NCI-H510A treated with DMSO at 0.1 percent for 48 hours (cell line): ENCODE measurements around the gene OGA.

Source experiments
- DNase-seq: peaks from one replicate; lab custom pipeline; 2025; lab: John Stamatoyannopoulos, UW

Gene OGA

DNA sequence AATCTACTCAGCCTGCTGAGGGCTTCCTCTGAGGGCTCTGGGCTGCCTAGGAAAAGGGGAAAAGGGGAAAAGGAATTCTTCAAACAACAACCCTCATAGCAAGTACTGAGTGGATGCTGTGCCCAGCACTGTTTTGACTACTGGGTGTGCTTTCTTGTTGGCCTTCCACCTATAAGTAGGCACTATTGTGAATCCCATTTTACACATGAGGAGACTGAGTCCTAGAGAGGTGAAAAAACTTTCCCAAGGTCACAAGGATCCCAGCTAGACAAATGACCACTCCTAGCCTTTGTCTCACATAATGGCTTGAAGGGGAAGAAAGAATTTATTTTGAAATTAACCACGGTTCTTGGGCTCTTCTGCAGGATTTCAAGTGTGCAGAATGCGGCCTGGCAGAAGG, 59.4 kb downstream of the OGA start:
- no peak for DNase-seq

DNA sequence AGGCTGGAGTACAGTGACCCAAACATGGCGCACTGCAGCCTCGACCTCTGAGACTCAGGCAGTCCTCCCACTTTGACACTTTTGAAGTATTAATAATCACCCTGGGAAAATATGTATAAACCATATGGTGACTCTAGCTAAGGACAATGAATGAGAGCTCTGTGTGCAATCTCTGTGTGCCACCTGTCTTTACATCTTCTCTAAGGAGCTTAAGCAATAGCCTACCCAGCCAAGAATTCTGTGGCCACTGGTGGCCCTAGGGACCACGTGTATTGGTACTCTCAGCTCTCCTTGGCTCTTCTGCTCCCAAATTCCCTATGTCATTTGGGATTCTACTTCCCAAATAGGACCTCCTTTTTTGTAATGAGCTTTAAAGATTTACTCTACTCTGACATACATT, 66.0 kb downstream of the OGA start:
- DNase-seq = no peak

- DNase-seq = no peak
These were observed 68.9 kb downstream of the OGA start for GRCh38 chr10:101749047-101750016.

DNA sequence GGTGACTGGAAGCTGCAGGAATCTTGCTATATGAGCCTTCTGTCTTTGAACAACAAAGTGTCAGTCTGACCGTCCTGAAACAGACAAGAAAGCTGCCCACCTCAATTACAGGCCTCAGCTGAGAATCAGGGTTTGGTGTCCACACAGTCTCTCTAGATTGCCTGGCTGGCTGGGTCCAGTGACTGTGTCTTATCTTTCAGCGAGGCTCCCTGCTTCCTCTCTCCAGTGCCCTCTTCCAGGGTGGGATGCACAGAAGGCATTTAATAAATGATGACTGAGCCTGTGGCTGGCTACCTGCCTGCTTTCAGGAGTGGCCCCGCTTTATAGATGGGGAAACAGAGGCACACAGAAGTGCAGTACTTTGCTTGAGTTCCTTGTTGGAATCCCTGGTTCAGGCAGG, 69.7 kb downstream of the OGA start:
- no peak for DNase-seq

GRCh38 chr10:101745074-101745696, 73.1 kb downstream of the OGA start:
- DNase-seq = no peak

- DNase-seq = no peak
These were observed 74.0 kb downstream of the OGA start for GRCh38 chr10:101744267-101744666.

DNA sequence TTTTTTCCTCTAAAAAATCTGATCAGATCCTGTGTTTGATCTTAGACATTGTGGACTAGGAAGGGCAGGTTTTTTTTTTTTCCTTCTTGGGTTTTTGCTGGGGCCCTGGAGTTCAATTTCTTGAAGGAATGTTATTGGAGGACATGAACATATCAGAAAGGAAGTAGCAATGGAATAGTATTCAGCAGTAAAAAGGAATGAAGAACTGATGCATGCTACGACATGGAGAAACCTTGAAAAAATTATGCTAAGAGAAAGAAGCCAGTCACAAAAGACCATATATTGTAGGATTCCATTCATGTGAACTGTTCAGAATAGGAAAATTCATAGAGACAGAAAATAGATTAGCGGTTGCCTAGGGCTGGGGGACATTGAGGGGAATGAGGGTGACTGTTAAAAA, 76.3 kb downstream of the OGA start:
- no peak for DNase-seq

GRCh38 chr10:101736666-101737065, 81.6 kb downstream of the OGA start:
- DNase-seq = no peak
